ENCODE measurements around the gene FSD2.

DNA sequence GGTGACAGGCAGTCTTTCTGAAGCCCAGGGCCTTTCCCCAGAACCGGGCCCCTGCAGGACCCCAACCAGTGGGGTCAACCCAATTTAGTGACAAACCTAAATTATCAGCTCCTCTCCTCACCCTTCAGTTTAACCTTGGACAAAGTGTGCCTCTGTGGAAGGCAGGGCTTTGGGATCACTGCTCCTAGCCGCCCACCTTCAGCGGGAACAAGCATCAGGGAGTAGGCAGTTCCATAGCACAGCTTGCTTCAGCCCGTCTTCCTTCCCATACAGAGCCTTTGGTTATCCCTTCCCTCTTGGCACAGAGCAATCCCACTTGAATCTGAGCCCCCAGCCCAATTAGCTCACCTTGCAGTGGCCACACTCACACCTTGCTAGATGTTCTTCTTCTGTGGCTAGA, 90.9 kb downstream of the FSD2 start:
- TF ChIP-seq EZH2 (IDR thresholded peaks at IDR 0.05; ENCODE audit: borderline replicate concordance, insufficient read depth, low read depth, low read length, poor library complexity, severe bottlenecking) = no peak
- TF ChIP-seq, protein P1, sequence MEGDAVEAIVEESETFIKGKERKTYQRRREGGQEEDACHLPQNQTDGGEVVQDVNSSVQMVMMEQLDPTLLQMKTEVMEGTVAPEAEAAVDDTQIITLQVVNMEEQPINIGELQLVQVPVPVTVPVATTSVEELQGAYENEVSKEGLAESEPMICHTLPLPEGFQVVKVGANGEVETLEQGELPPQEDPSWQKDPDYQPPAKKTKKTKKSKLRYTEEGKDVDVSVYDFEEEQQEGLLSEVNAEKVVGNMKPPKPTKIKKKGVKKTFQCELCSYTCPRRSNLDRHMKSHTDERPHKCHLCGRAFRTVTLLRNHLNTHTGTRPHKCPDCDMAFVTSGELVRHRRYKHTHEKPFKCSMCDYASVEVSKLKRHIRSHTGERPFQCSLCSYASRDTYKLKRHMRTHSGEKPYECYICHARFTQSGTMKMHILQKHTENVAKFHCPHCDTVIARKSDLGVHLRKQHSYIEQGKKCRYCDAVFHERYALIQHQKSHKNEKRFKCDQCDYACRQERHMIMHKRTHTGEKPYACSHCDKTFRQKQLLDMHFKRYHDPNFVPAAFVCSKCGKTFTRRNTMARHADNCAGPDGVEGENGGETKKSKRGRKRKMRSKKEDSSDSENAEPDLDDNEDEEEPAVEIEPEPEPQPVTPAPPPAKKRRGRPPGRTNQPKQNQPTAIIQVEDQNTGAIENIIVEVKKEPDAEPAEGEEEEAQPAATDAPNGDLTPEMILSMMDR (IDR thresholded peaks at IDR 0.05) = no peak

Measured in B cell (primary cell).